Right atrium auricular region (tissue), 2 donors: ENCODE data around the gene CTTNBP2. TPM values are rescaled to one million over a fixed set of nuclear protein-coding genes. Genes with fewer than 3 reads are reported as not detected.
A peak's percentile ranks its signal among the peaks of the same experiment; 100 is the strongest.

Experiments used
- DNase-seq: peaks from one replicate; pipeline ENCODE4 v3.0.0-alpha.2; 2019; ENCODE audit warnings: low spot score
- H3K27ac ChIP-seq, 2 donors: fragments of 200-600 bp; sonication (generic); 1 replicate in 1 of 2; 2 replicates in 1 of 2; pipeline ENCODE4 v1.5.1; 2016 to 2019
- H3K27me3 ChIP-seq, 2 donors: fragments of 200-600 bp; sonication (generic); one replicate each; pipeline versions ENCODE4 v1.5.1 to v1.6.0; 2017 to 2019
- H3K36me3 ChIP-seq: fragments of 200-600 bp; sonication (generic); one replicate; pipeline ENCODE4 v1.5.1; 2016
- H3K4me1 ChIP-seq, 2 donors: fragments of 200-600 bp; sonication (generic); one replicate each; pipeline versions ENCODE4 v1.5.1 to v1.6.0; 2017 to 2019
- H3K4me3 ChIP-seq, 2 donors: fragments of 200-600 bp; sonication (generic); 1 replicate in 1 of 2; 2 replicates in 1 of 2; pipeline ENCODE4 v1.5.1; 2017 to 2019; ENCODE audit warnings: mild to moderate bottlenecking in 1 of 2, moderate library complexity in 1 of 2
- H3K9me3 ChIP-seq, 2 donors: fragments of 200-600 bp; sonication (generic); one replicate each; pipeline ENCODE4 v1.5.1; 2019
- total RNA-seq, 2 donors: library from RNA; depleted of rRNA; stranded (reverse); fragments of >200 nt; gene quantifications; one replicate each; pipeline ENCODE4 v1.1.0, GENCODE V29; 2016
- TF ChIP-seq, protein P1 (sequence below), 2 donors: fragments of 200-600 bp; sonication (generic); IDR thresholded peaks; one replicate each; pipeline ENCODE4 v1.5.1; 2019; ENCODE audit warnings: antibody characterized with exemption in 2 of 2

The CTTNBP2 gene
- total RNA-seq, 2 donors from 2014 or later: 4.4 to 4.6 TPM

DNA sequence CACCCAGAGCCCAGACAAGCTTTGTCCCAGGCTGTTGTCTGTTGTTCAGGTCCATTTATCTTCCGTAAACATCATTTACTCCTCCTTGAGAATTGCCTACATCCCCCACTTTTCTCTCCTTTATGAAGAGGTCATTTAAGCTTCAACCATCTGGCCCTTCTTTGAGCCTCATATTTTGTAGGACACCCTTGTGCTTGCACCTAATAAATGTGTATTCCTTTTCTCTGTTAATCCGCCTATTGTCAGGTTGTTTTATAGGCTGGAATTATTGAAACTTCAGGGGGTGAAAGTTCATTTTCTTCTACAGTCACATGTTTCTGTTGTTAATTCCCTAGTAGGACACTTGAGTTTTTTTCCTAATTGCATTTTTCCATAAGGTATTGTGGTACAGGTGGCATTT lies 19.6 kb upstream of the CTTNBP2 start:
- no peaks in the 10 kb centered on the region for H3K4me1 ChIP-seq
- no peaks in the 10 kb centered on the region for H3K36me3 ChIP-seq
- H3K27ac ChIP-seq: no peak overlapping the region
- DNase-seq: no peak
- no peaks in the 10 kb centered on the region for H3K27me3 ChIP-seq
- no peaks in the 10 kb centered on the region for H3K9me3 ChIP-seq
- no peak overlapping the region for H3K4me3 ChIP-seq
- TF ChIP-seq, protein P1, sequence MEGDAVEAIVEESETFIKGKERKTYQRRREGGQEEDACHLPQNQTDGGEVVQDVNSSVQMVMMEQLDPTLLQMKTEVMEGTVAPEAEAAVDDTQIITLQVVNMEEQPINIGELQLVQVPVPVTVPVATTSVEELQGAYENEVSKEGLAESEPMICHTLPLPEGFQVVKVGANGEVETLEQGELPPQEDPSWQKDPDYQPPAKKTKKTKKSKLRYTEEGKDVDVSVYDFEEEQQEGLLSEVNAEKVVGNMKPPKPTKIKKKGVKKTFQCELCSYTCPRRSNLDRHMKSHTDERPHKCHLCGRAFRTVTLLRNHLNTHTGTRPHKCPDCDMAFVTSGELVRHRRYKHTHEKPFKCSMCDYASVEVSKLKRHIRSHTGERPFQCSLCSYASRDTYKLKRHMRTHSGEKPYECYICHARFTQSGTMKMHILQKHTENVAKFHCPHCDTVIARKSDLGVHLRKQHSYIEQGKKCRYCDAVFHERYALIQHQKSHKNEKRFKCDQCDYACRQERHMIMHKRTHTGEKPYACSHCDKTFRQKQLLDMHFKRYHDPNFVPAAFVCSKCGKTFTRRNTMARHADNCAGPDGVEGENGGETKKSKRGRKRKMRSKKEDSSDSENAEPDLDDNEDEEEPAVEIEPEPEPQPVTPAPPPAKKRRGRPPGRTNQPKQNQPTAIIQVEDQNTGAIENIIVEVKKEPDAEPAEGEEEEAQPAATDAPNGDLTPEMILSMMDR (IDR thresholded peaks at IDR 0.05): no peak

DNA sequence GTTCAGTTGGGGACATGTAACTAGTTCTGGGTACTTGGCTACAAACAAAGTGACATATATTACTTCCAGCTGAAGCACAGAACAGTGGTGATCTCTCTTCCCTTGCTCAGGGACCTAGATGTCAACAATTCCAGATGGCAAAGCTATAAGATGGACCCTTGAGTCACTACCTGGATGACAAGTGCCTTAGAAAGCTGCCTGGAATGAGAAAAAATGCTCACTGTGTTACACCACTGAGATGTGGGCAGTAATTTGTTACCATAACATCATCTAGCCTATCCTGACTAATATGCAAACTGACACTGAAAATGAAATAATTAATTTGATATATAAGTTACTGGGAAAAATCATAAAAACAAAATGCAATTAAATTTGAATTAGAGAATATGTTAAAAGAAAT lies 16.4 kb upstream of the CTTNBP2 start:
- Histone ChIP-seq H3K27ac (no peak overlapping the region), H3K36me3 (no peaks in the 10 kb centered on the region), H3K9me3 (no peaks in the 10 kb centered on the region), H3K4me3 (no peak overlapping the region), H3K27me3 (no peaks in the 10 kb centered on the region), H3K4me1 (no peaks in the 10 kb centered on the region)
- no peak for DNase-seq
- TF ChIP-seq, protein P1 (IDR thresholded peaks at IDR 0.05): no peak

DNA sequence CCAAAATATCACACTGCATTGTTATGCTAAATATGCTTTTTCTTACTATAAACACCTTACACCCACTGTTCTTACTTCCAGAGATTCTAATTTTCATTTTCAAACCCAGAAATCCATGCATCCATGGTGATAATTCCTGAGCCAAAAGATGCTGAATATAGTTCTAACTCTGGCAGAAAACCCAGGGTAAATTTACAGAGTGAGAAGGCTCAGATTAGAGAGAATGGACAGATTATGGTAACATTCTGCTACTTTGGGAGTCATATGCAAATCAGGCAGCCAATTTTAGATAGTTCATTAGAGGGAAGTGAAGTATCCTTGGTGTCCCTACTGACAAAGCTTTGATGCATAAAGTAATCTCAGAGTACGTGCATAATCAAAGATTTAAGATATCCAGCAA lies 15.4 kb upstream of the CTTNBP2 start:
- no peak overlapping the region for H3K27ac ChIP-seq
- no peaks in the 10 kb centered on the region for H3K36me3 ChIP-seq
- DNase-seq: no peak
- no peaks in the 10 kb centered on the region for H3K27me3 ChIP-seq
- H3K4me1 ChIP-seq: no peaks in the 10 kb centered on the region
- TF ChIP-seq, protein P1 (IDR thresholded peaks at IDR 0.05): no peak
- H3K9me3 ChIP-seq: no peaks in the 10 kb centered on the region
- H3K4me3 ChIP-seq: no peak overlapping the region

DNA sequence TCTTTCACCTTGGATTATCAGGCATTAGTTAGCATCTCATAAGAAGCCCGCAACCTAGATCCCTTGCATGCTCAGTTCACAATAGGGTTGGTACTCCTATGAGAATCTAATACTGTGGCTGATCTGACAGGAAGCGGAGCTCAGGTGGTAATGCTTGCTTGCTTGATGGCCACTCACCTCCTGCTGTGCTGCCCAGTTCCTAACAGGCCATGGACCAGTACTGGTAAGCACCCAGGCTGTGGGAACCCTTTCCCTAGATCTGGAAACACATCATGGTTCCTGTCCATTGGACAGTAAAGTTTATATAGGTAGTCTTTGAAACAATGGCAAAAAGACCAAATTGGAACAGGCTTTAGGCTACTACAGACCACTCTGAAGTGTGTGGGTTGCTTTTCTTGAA lies 9.4 kb upstream of the CTTNBP2 start:
- Histone ChIP-seq H3K4me1 (no peaks in the 10 kb centered on the region), H3K9me3 (no peaks in the 10 kb centered on the region), H3K27ac (no peak overlapping the region), H3K36me3 (no peaks in the 10 kb centered on the region), H3K27me3 (no peaks in the 10 kb centered on the region), H3K4me3 (no peak overlapping the region)
- no peak for DNase-seq
- TF ChIP-seq, protein P1 (IDR thresholded peaks at IDR 0.05): no peak

DNA sequence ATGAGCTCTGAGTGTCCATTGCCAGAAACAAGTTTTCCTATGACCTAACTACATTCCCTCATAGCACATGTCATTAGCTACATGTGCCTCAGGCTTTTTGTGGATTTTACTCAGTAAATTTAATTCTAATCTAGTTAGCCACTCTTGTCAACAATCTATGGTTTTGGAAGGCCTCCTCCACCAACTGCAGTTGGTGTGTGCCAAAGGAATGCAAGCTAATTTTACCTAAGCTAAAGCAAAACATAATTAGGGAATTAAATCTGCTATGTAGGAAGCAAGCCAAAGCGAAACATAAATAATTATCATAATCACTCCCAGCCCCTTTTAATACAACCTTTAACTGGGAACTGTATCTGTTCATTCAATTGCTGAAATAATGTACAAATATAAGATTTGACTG lies 3.5 kb upstream of the CTTNBP2 start:
- Histone ChIP-seq H3K9me3 (no peaks in the 10 kb centered on the region), H3K36me3 (no peaks in the 10 kb centered on the region), H3K4me1 (no peaks in the 10 kb centered on the region), H3K27ac (no peak overlapping the region), H3K4me3 (no peak overlapping the region), H3K27me3 (no peaks in the 10 kb centered on the region)
- TF ChIP-seq, protein P1 (IDR thresholded peaks at IDR 0.05): no peak
- no peak for DNase-seq

DNA sequence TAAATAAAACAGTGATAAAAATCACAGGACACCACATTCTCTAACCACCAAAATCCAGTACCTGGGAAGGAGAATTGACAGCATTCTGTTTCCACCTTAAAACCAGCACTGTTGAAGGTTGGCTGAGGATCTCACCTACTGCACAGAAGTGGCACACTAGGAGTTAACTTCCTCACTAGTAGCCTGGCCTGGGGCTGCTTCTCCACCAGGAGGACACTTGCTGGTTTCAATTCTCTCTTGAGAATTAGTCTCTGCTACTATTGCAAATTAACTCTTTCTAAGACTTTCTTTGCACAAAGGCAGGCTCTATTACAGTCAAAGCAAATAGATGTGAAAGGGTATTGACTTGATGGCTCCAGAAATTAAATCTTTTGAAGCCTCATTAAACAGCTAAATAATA lies 2.3 kb upstream of the CTTNBP2 start:
- no peaks in the 10 kb centered on the region for H3K36me3 ChIP-seq
- H3K4me1 ChIP-seq: peaks cover 0 to 8% of the 10 kb centered on the region in 2 donors
- DNase-seq: no peak
- no peaks in the 10 kb centered on the region for H3K9me3 ChIP-seq
- TF ChIP-seq, protein P1 (IDR thresholded peaks at IDR 0.05): peak in 1 of 2 donors; percentile 18
- no peaks in the 10 kb centered on the region for H3K27me3 ChIP-seq
- H3K4me3 ChIP-seq: no peak overlapping the region
- H3K27ac ChIP-seq: no peak overlapping the region
